GM12892 (cell line): Measurements from ENCODE around the gene DOCK10.

ENCODE experiments used
- DNase-seq: peaks from one replicate; pipeline ENCODE4 v3.0.0; 2011; ENCODE audit not compliant: insufficient read length
- FAIRE-seq: peaks from 2 replicates; lab custom pipeline; 2011; peaks lifted over from hg19 to GRCh38; lab: Jason Lieb, UNC
- POLR2A ChIP-seq: IDR thresholded peaks from 2 replicates; pipeline ENCODE4 v1.6.1; 2011; ENCODE audit warnings: low read depth, low read length, control low read depth
- POLR2AphosphoS5 ChIP-seq: IDR thresholded peaks from 2 replicates; pipeline ENCODE4 v1.6.1; 2011; ENCODE audit warnings: low read depth, low read length, control low read depth
- TAF1 ChIP-seq: IDR thresholded peaks from 2 replicates; pipeline ENCODE4 v1.6.1; 2011; ENCODE audit warnings: low read depth, mild to moderate bottlenecking, control low read depth, low read length, borderline replicate concordance

DOCK10 gene

DNA sequence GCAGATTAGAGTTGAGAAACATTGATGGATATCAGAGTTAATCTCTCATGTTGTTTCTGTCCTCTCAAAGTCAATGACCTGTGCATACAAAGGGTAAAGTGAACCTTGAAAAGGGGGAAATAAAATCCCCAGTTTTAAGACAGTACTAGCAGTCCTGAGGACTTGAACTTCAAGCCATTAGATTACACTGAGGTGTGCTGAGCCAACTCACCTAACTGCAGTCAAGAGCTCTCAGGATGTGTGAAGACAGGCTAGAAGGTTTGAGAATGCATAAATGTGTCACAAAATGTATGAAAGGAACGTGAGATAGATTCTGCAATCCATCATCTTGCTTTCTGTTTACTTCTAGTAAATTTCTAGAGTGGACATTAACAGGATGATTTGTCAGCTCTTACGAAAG, 35.5 kb downstream of the DOCK10 start:
- TF ChIP-seq POLR2AphosphoS5: no peak
- TF ChIP-seq POLR2A: no peak
- no peak for TF ChIP-seq TAF1
- no peak for FAIRE-seq
- DNase-seq: no peak

DNA sequence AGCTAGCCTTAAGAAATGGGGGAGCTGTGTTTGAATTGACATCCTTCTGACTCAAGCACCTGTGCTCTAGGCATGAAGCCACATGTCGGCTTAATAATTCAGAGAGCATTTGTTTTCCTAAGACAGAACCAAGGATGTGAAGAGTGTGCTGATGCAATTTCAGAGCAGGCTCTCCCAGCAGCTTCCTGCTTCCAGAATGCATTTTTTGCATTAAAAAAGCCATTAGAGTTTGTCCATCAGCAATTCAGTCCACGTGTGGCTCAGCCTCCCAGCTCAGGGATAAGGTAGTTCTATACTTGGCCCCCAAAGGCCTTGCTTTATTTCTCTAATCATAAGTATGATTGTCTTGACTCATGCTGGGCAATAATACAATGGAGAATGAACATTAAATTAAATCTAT, 37.7 kb downstream of the DOCK10 start:
- peak; percentile 50 for FAIRE-seq
- DNase-seq: no peak
- TF ChIP-seq TAF1: no peak
- no peak for TF ChIP-seq POLR2AphosphoS5
- no peak for TF ChIP-seq POLR2A

- no peak for DNase-seq
- no peak for TF ChIP-seq TAF1
- TF ChIP-seq POLR2AphosphoS5: no peak
- TF ChIP-seq POLR2A: no peak
- peak; percentile 79 for FAIRE-seq
Observed at GRCh38 chr2:225002656-225003045, 39.6 kb downstream of the DOCK10 start.

GRCh38 chr2:225002039-225002655, 40.1 kb downstream of the DOCK10 start:
- FAIRE-seq: peak; percentile 96
- no peak for TF ChIP-seq POLR2A
- no peak for TF ChIP-seq POLR2AphosphoS5
- TF ChIP-seq TAF1: no peak
- DNase-seq: peak; percentile 26

GRCh38 chr2:224999754-225000153, 42.5 kb downstream of the DOCK10 start:
- FAIRE-seq (no peak), DNase-seq (no peak)
- TF ChIP-seq POLR2AphosphoS5 (no peak), TAF1 (no peak), POLR2A (no peak)

DNA sequence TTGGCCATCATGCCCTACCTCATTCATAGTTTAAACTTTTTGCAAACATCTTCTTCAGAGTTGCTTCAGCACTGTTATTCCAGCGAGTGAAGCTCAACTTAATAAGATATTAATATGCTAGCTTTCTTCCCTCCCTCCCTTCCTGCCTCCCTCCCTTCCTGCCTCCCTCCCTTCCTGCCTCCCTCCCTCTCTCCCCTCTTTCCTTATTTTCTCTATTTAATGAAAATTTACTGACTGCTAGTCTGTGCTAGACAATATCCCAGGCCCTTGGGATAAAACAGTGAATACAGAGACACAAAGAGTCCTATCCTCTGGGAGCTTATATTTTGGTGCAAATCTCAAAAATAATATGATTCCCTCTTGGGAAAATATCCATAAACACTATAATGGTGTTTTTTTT, 42.9 kb downstream of the DOCK10 start:
- FAIRE-seq (no peak), DNase-seq (no peak)
- no peak for TF ChIP-seq POLR2AphosphoS5
- no peak for TF ChIP-seq POLR2A
- no peak for TF ChIP-seq TAF1

DNA sequence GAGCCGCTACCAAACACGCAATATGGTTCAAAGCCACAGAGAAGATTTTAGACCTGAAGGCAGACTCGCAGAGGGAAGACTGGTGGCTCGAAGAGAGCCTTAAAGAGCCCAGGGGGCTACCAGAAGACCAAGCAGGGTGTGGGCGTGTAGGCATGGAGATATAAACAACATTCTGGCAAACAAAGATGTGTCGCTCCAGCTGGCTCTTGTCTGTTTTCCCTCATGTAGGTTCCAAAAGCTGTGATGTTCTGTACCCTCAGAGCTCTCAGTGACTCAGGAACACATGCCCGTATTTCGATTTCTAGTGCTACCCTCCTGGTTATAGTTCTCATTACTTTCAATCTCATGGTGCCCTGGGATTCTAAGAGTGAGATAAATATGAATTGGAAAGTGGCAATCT, 44.5 kb downstream of the DOCK10 start:
- no peak for FAIRE-seq
- no peak for DNase-seq
- TF ChIP-seq POLR2AphosphoS5 (no peak), POLR2A (no peak), TAF1 (no peak)

DNA sequence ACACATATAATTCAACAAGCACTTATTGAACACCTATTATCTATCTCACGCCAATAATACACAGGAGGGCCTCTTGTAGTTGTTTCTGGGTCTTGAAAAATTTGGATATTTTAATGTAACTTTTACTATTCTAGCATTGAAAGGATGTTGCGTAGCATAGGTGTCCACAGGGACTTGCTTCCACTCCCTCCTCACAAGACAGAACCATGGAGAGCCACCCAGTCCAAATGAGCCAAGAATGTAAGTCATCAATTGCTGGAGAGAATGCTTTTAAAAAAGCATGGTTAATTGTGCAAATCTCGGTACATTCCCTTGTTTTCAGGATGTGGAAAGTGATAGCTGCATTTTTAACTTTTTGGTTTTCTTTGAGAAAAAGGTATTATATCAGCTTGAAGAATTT, 46.8 kb downstream of the DOCK10 start:
- TF ChIP-seq POLR2A (no peak), TAF1 (no peak), POLR2AphosphoS5 (no peak)
- FAIRE-seq: no peak
- no peak for DNase-seq

- DNase-seq: no peak
- TF ChIP-seq TAF1 (no peak), POLR2A (no peak), POLR2AphosphoS5 (no peak)
- FAIRE-seq: no peak
Observed at GRCh38 chr2:224994242-224994823, 47.9 kb downstream of the DOCK10 start.

DNA sequence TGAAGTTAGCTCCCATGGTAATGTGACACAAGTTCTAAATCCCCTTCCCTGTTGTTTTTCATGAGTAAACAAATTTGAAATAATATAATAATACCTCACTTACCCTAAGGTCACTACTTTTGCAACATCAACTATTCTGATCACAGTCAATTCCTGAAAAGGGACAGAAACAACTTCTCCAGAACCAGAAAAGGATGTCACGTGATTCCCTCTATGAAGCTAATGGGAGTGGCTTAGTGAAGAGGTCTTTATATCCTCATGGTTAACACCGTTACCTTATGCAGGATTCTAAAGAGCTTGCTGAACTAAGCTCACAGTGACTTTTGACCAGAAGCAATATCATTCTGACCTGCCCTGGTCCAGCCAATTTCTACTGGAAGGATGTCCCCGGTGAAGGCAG, 51.6 kb downstream of the DOCK10 start:
- FAIRE-seq: no peak
- DNase-seq: no peak
- TF ChIP-seq POLR2AphosphoS5: no peak
- TF ChIP-seq POLR2A: no peak
- TF ChIP-seq TAF1: no peak

- TF ChIP-seq POLR2A (no peak), TAF1 (no peak), POLR2AphosphoS5 (no peak)
- FAIRE-seq: no peak
- DNase-seq: no peak
Observed at GRCh38 chr2:224987733-224988132, 54.5 kb downstream of the DOCK10 start.

GRCh38 chr2:224986477-224986876, 55.8 kb downstream of the DOCK10 start:
- no peak for TF ChIP-seq TAF1
- no peak for TF ChIP-seq POLR2AphosphoS5
- TF ChIP-seq POLR2A: no peak
- no peak for FAIRE-seq

DNA sequence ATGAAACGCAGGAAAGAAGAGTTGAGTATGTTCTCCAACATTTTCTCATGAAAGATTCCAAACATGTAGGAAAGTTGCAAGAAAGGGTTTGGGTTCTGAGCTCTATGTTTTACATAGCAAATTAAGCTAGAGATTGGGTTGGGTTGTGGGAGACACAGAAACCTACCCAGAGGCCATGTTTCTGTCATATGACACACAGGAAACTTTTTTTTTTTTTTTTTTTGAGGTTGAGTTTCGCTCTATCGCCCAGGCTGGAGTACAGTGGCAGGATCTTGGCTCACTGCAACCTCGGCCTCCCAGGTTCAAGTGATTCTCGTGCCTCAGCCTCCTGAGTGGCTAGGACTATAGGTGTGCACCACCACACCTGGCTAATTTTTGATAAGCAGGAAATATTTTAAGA, 57.6 kb downstream of the DOCK10 start:
- FAIRE-seq (no peak), DNase-seq (no peak)
- TF ChIP-seq POLR2A (no peak), TAF1 (no peak), POLR2AphosphoS5 (no peak)

More at GRCh38 chr2:224986477-224986876, 55.8 kb downstream of the DOCK10 start:
- no peak for DNase-seq
